ENCODE results near the gene IFNGR2.
A peak's percentile ranks its signal among the peaks of the same experiment; 100 is the strongest.

Gene IFNGR2

GRCh38 chr21:33391656-33392055, 11.6 kb upstream of the IFNGR2 start:
- Histone ChIP-seq H3K4me3 (ENCODE audit: low read length) (no peak overlapping the region), H3K36me3 (ENCODE audit: control insufficient read depth, insufficient read depth, low read length, severe bottlenecking) (no peaks in the 10 kb centered on the region)
- DNase-seq (ENCODE audit: low read depth), result no peak

GRCh38 chr21:33392284-33392985, 10.8 kb upstream of the IFNGR2 start:
- H3K27me3 ChIP-seq (replicated peaks; ENCODE audit: control insufficient read depth, insufficient read depth, low read length), result no peaks in the 10 kb centered on the region
- H3K9me3 ChIP-seq (ENCODE audit: control insufficient read depth, low read length), result no peaks in the 10 kb centered on the region
- no peak overlapping the region for H3K9ac ChIP-seq (ENCODE audit: low read length)
- H3K36me3 ChIP-seq (ENCODE audit: control insufficient read depth, insufficient read depth, low read length, severe bottlenecking), result no peaks in the 10 kb centered on the region
- peaks cover 33% of the 10 kb centered on the region for H3K4me1 ChIP-seq (ENCODE audit: control insufficient read depth, insufficient read depth, low read length)
- no peak for DNase-seq (ENCODE audit: low read depth)
- no peak overlapping the region for H3K4me3 ChIP-seq (ENCODE audit: low read length)

More at GRCh38 chr21:33391656-33392055, 11.6 kb upstream of the IFNGR2 start:
- Histone ChIP-seq H3K9ac (ENCODE audit: low read length) (no peak overlapping the region), H3K27me3 (replicated peaks; ENCODE audit: control insufficient read depth, insufficient read depth, low read length) (no peaks in the 10 kb centered on the region), H3K4me1 (ENCODE audit: control insufficient read depth, insufficient read depth, low read length) (peaks cover 27% of the 10 kb centered on the region), H3K9me3 (ENCODE audit: control insufficient read depth, low read length) (no peaks in the 10 kb centered on the region)

- Histone ChIP-seq H3K9ac (ENCODE audit: low read length) (no peak overlapping the region), H3K27me3 (replicated peaks; ENCODE audit: control insufficient read depth, insufficient read depth, low read length) (no peaks in the 10 kb centered on the region), H3K36me3 (ENCODE audit: control insufficient read depth, insufficient read depth, low read length, severe bottlenecking) (no peaks in the 10 kb centered on the region), H3K9me3 (ENCODE audit: control insufficient read depth, low read length) (no peaks in the 10 kb centered on the region), H3K4me3 (ENCODE audit: low read length) (no peak overlapping the region), H3K4me1 (ENCODE audit: control insufficient read depth, insufficient read depth, low read length) (peaks cover 33% of the 10 kb centered on the region)
- no peak for DNase-seq (ENCODE audit: low read depth)
These were observed 9.9 kb upstream of the IFNGR2 start for GRCh38 chr21:33393348-33393747.

GRCh38 chr21:33394260-33394659, 9.0 kb upstream of the IFNGR2 start:
- Histone ChIP-seq H3K27me3 (replicated peaks; ENCODE audit: control insufficient read depth, insufficient read depth, low read length) (no peaks in the 10 kb centered on the region), H3K4me1 (ENCODE audit: control insufficient read depth, insufficient read depth, low read length) (peaks cover 33% of the 10 kb centered on the region), H3K9me3 (ENCODE audit: control insufficient read depth, low read length) (no peaks in the 10 kb centered on the region), H3K4me3 (ENCODE audit: low read length) (no peak overlapping the region), H3K36me3 (ENCODE audit: control insufficient read depth, insufficient read depth, low read length, severe bottlenecking) (no peaks in the 10 kb centered on the region), H3K9ac (ENCODE audit: low read length) (no peak overlapping the region)
- no peak for DNase-seq (ENCODE audit: low read depth)

GRCh38 chr21:33395891-33396331, 7.3 kb upstream of the IFNGR2 start:
- H3K36me3 ChIP-seq (ENCODE audit: control insufficient read depth, insufficient read depth, low read length, severe bottlenecking), result no peaks in the 10 kb centered on the region
- peaks cover 33% of the 10 kb centered on the region for H3K4me1 ChIP-seq (ENCODE audit: control insufficient read depth, insufficient read depth, low read length)
- no peak overlapping the region for H3K4me3 ChIP-seq (ENCODE audit: low read length)
- H3K9me3 ChIP-seq (ENCODE audit: control insufficient read depth, low read length), result no peaks in the 10 kb centered on the region
- H3K9ac ChIP-seq (ENCODE audit: low read length), result no peak overlapping the region
- no peaks in the 10 kb centered on the region for H3K27me3 ChIP-seq (replicated peaks; ENCODE audit: control insufficient read depth, insufficient read depth, low read length)
- DNase-seq (ENCODE audit: low read depth), result no peak

GRCh38 chr21:33396436-33396835, 6.8 kb upstream of the IFNGR2 start:
- no peak for DNase-seq (ENCODE audit: low read depth)
- H3K27me3 ChIP-seq (replicated peaks; ENCODE audit: control insufficient read depth, insufficient read depth, low read length), result no peaks in the 10 kb centered on the region
- no peaks in the 10 kb centered on the region for H3K9me3 ChIP-seq (ENCODE audit: control insufficient read depth, low read length)
- H3K9ac ChIP-seq (ENCODE audit: low read length), result no peak overlapping the region
- peaks cover 33% of the 10 kb centered on the region for H3K4me1 ChIP-seq (ENCODE audit: control insufficient read depth, insufficient read depth, low read length)
- no peak overlapping the region for H3K4me3 ChIP-seq (ENCODE audit: low read length)
- no peaks in the 10 kb centered on the region for H3K36me3 ChIP-seq (ENCODE audit: control insufficient read depth, insufficient read depth, low read length, severe bottlenecking)

GRCh38 chr21:33396951-33397350, 6.3 kb upstream of the IFNGR2 start:
- peak; percentile 81 for DNase-seq (ENCODE audit: low read depth)
- peaks cover 36% of the 10 kb centered on the region for H3K4me1 ChIP-seq (ENCODE audit: control insufficient read depth, insufficient read depth, low read length)
- H3K36me3 ChIP-seq (ENCODE audit: control insufficient read depth, insufficient read depth, low read length, severe bottlenecking), result no peaks in the 10 kb centered on the region
- H3K9me3 ChIP-seq (ENCODE audit: control insufficient read depth, low read length), result no peaks in the 10 kb centered on the region
- no peak overlapping the region for H3K9ac ChIP-seq (ENCODE audit: low read length)
- H3K4me3 ChIP-seq (ENCODE audit: low read length), result no peak overlapping the region
- no peaks in the 10 kb centered on the region for H3K27me3 ChIP-seq (replicated peaks; ENCODE audit: control insufficient read depth, insufficient read depth, low read length)

GRCh38 chr21:33397717-33398116, 5.5 kb upstream of the IFNGR2 start:
- DNase-seq (ENCODE audit: low read depth), result no peak
- H3K27me3 ChIP-seq (replicated peaks; ENCODE audit: control insufficient read depth, insufficient read depth, low read length), result no peaks in the 10 kb centered on the region
- H3K9ac ChIP-seq (ENCODE audit: low read length), result no peak overlapping the region
- H3K9me3 ChIP-seq (ENCODE audit: control insufficient read depth, low read length), result no peaks in the 10 kb centered on the region
- H3K4me1 ChIP-seq (ENCODE audit: control insufficient read depth, insufficient read depth, low read length), result peaks cover 39% of the 10 kb centered on the region
- no peaks in the 10 kb centered on the region for H3K36me3 ChIP-seq (ENCODE audit: control insufficient read depth, insufficient read depth, low read length, severe bottlenecking)
- H3K4me3 ChIP-seq (ENCODE audit: low read length), result no peak overlapping the region

- Histone ChIP-seq H3K4me3 (ENCODE audit: low read length) (no peak overlapping the region), H3K9me3 (ENCODE audit: control insufficient read depth, low read length) (no peaks in the 10 kb centered on the region), H3K4me1 (ENCODE audit: control insufficient read depth, insufficient read depth, low read length) (peaks cover 39% of the 10 kb centered on the region), H3K9ac (ENCODE audit: low read length) (no peak overlapping the region), H3K36me3 (ENCODE audit: control insufficient read depth, insufficient read depth, low read length, severe bottlenecking) (no peaks in the 10 kb centered on the region), H3K27me3 (replicated peaks; ENCODE audit: control insufficient read depth, insufficient read depth, low read length) (no peaks in the 10 kb centered on the region)
- DNase-seq (ENCODE audit: low read depth), result no peak
These were observed 4.9 kb upstream of the IFNGR2 start for GRCh38 chr21:33398361-33398760.

- Histone ChIP-seq H3K27me3 (replicated peaks; ENCODE audit: control insufficient read depth, insufficient read depth, low read length) (no peaks in the 10 kb centered on the region), H3K9ac (ENCODE audit: low read length) (no peak overlapping the region), H3K36me3 (ENCODE audit: control insufficient read depth, insufficient read depth, low read length, severe bottlenecking) (no peaks in the 10 kb centered on the region), H3K9me3 (ENCODE audit: control insufficient read depth, low read length) (no peaks in the 10 kb centered on the region), H3K4me3 (ENCODE audit: low read length) (no peak overlapping the region), H3K4me1 (ENCODE audit: control insufficient read depth, insufficient read depth, low read length) (peaks cover 31% of the 10 kb centered on the region)
- DNase-seq (ENCODE audit: low read depth), result peak; percentile 48
These were observed 1.6 kb upstream of the IFNGR2 start for GRCh38 chr21:33401630-33401992.

GRCh38 chr21:33402001-33402979, 923 bp upstream of the IFNGR2 start:
- no peaks in the 10 kb centered on the region for H3K27me3 ChIP-seq (replicated peaks; ENCODE audit: control insufficient read depth, insufficient read depth, low read length)
- DNase-seq (ENCODE audit: low read depth), result no peak
- no peaks in the 10 kb centered on the region for H3K36me3 ChIP-seq (ENCODE audit: control insufficient read depth, insufficient read depth, low read length, severe bottlenecking)
- H3K4me1 ChIP-seq (ENCODE audit: control insufficient read depth, insufficient read depth, low read length), result peaks cover 30% of the 10 kb centered on the region
- H3K9me3 ChIP-seq (ENCODE audit: control insufficient read depth, low read length), result no peaks in the 10 kb centered on the region
- peak overlapping the region; percentile 73 for H3K4me3 ChIP-seq (ENCODE audit: low read length)
- peak overlapping the region; percentile 78 for H3K9ac ChIP-seq (ENCODE audit: low read length)
